Endothelial cell (in vitro differentiated cells): ENCODE results near the gene CHAF1A. TPM values are rescaled to one million over a fixed set of nuclear protein-coding genes. Genes with fewer than 3 reads are reported as not detected.

ENCODE experiments used
- DNase-seq: peaks from one replicate; pipeline ENCODE4 v3.0.0; 2021; ENCODE audit warnings: low spot score
- H3K27ac Mint-ChIP-seq: one replicate; pipeline ENCODE4 v1.8.0; 2021; ENCODE audit warnings: mixed read lengths, inconsistent platforms; ENCODE audit not compliant: unreplicated experiment
- H3K27me3 Mint-ChIP-seq: one replicate; pipeline ENCODE4 v1.8.0; 2021; ENCODE audit warnings: mild to moderate bottlenecking, moderate library complexity, mixed read lengths, inconsistent platforms; ENCODE audit not compliant: unreplicated experiment
- H3K36me3 Mint-ChIP-seq: one replicate; pipeline ENCODE4 v1.8.0; 2021; ENCODE audit warnings: mild to moderate bottlenecking, low read depth, mixed read lengths, inconsistent platforms; ENCODE audit not compliant: unreplicated experiment
- H3K4me1 Mint-ChIP-seq: one replicate; pipeline ENCODE4 v1.8.0; 2021; ENCODE audit warnings: mild to moderate bottlenecking, mixed read lengths, inconsistent platforms; ENCODE audit not compliant: unreplicated experiment
- H3K4me3 Mint-ChIP-seq: one replicate; pipeline ENCODE4 v1.8.0; 2021; ENCODE audit warnings: mild to moderate bottlenecking, mixed read lengths, inconsistent platforms; ENCODE audit not compliant: unreplicated experiment
- H3K9me3 Mint-ChIP-seq: one replicate; pipeline ENCODE4 v1.8.0; 2021; ENCODE audit warnings: mixed read lengths, inconsistent platforms; ENCODE audit not compliant: unreplicated experiment
- total RNA-seq: library from RNA; stranded (reverse); fragmentation: NEBNext Ultra II Directional; extraction: Animal tissue kit (Norgen Biotek cat#: 25700); gene quantifications from one replicate; pipeline ENCODE4 v1.2.1, GENCODE V29; 2021; ENCODE audit not compliant: unreplicated experiment
- TF ChIP-seq, protein P1 (sequence below): fragments of 200-600 bp; sonication (generic); IDR thresholded peaks from one replicate; pipeline ENCODE4 v1.5.0; 2021; ENCODE audit warnings: antibody characterized with exemption; ENCODE audit not compliant: unreplicated experiment

The CHAF1A gene
- total RNA-seq, 1 donor from 2014 or later: 29.8 TPM

DNA sequence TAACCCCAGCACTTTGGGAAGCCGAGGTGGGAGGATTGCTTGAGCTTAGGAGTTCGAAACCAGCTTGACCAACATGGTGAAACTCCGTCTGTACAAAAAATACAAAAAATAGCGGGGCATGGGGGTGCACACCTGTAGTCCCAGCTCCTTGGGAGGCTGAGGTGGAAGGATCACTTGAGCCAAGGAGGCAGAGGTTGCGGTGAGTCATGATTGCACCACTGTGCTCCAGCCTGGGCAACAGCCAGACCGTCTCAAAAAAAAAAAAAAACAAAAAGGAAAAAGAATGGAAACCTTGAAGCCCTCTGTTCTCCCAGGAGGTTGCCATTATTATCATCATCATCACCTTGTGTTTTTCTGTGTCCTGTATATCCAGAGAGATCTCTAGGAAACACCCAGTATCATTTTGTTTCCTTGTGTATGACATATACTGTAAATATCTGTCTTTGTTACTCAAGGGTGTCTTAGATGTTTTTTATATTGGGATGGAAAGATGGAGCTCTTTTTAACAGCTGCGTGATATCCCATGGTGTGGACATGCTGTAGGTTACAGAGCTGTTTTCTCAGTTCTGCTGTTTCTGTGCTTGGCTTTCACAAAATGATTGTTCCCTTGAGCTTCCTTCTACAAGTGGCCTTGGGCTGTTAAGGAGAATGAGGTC is 11.8 kb downstream of the CHAF1A start:
- no peak for DNase-seq
- Mint-ChIP-seq H3K4me1 (peaks cover 2% of the 10 kb centered on the region), H3K27ac (no peak overlapping the region), H3K36me3 (peaks cover 7% of the 10 kb centered on the region), H3K4me3 (no peak overlapping the region), H3K9me3 (no peaks in the 10 kb centered on the region), H3K27me3 (peaks cover 3% of the 10 kb centered on the region)
- TF ChIP-seq, protein P1, sequence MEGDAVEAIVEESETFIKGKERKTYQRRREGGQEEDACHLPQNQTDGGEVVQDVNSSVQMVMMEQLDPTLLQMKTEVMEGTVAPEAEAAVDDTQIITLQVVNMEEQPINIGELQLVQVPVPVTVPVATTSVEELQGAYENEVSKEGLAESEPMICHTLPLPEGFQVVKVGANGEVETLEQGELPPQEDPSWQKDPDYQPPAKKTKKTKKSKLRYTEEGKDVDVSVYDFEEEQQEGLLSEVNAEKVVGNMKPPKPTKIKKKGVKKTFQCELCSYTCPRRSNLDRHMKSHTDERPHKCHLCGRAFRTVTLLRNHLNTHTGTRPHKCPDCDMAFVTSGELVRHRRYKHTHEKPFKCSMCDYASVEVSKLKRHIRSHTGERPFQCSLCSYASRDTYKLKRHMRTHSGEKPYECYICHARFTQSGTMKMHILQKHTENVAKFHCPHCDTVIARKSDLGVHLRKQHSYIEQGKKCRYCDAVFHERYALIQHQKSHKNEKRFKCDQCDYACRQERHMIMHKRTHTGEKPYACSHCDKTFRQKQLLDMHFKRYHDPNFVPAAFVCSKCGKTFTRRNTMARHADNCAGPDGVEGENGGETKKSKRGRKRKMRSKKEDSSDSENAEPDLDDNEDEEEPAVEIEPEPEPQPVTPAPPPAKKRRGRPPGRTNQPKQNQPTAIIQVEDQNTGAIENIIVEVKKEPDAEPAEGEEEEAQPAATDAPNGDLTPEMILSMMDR: no peak

DNA sequence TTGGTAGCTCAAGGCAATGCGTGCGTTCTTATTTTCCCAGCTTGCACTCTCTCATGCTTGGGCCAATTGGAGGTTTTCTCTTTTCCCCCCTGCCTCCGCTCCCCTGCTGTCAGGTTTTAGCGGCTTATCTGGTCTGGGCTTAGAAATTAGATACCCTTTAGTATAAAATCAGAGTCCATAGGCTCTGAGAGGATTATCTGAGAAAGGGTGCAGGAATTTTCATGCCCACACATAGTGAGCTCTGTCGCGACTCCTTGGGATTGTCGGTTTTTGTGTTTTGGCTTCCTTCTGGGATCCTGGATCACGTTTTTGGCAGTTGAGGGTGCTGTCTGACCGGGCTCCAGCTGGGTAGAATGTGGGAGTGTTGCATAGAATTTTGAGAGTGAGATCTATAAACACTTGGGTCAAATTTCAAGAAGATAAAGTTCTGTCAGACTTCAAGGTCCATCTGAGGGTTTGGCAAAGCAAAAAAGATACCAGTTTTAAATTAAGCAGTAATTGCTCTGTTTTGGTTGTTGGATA is 12.4 kb downstream of the CHAF1A start:
- Mint-ChIP-seq H3K36me3 (peaks cover 7% of the 10 kb centered on the region), H3K27ac (no peak overlapping the region), H3K4me1 (peaks cover 4% of the 10 kb centered on the region), H3K9me3 (no peaks in the 10 kb centered on the region), H3K27me3 (peaks cover 3% of the 10 kb centered on the region), H3K4me3 (no peak overlapping the region)
- no peak for DNase-seq
- TF ChIP-seq, protein P1: no peak

DNA sequence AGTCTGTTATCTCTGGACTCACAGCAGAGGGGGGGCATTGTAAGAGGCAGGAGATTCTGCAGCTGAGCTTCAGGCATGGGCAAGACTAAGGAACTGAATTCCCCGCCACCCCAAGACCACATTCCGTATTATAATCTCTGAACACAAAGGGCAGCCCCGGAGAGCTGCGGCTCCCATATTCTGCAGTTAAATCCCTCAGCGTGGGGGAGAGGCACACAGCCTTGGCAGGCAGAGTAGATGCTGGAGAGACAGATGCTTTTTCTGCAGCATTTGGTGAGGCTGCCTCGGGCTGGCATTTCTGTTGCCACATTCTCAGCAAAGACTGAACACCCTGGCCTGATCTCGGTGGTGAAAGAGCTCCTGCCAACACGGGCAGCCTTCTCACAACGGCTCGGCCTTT is 12.9 kb downstream of the CHAF1A start:
- peaks cover 3% of the 10 kb centered on the region for H3K27me3 Mint-ChIP-seq
- no peak for DNase-seq
- peaks cover 6% of the 10 kb centered on the region for H3K4me1 Mint-ChIP-seq
- no peak overlapping the region for H3K4me3 Mint-ChIP-seq
- peaks cover 7% of the 10 kb centered on the region for H3K36me3 Mint-ChIP-seq
- TF ChIP-seq, protein P1: no peak
- H3K27ac Mint-ChIP-seq: no peak overlapping the region
- H3K9me3 Mint-ChIP-seq: no peaks in the 10 kb centered on the region

DNA sequence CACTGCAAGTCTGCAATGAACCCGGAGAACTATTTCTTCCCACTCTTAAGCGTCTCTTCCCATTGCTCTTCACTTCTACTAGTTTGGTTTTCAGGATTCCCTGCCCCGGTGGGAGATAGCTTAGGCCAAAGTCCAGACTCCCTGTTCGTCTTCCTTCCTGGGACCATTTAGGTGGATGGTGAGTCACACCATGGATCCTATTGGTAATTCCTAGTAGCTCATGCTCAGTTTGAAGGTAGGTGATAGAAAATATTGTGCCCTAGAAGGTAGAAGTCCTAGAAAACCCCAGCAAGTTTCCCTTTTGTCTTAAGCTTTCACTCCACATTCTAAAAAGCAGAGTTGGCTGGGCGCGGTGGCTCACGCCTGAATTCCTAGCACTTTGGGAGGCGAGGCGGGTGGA is 13.8 kb downstream of the CHAF1A start:
- H3K4me1 Mint-ChIP-seq: peaks cover 6% of the 10 kb centered on the region
- H3K9me3 Mint-ChIP-seq: no peaks in the 10 kb centered on the region
- TF ChIP-seq, protein P1: no peak
- H3K27me3 Mint-ChIP-seq: peaks cover 3% of the 10 kb centered on the region
- H3K27ac Mint-ChIP-seq: no peak overlapping the region
- H3K36me3 Mint-ChIP-seq: peaks cover 7% of the 10 kb centered on the region
- DNase-seq: no peak
- H3K4me3 Mint-ChIP-seq: no peak overlapping the region

DNA sequence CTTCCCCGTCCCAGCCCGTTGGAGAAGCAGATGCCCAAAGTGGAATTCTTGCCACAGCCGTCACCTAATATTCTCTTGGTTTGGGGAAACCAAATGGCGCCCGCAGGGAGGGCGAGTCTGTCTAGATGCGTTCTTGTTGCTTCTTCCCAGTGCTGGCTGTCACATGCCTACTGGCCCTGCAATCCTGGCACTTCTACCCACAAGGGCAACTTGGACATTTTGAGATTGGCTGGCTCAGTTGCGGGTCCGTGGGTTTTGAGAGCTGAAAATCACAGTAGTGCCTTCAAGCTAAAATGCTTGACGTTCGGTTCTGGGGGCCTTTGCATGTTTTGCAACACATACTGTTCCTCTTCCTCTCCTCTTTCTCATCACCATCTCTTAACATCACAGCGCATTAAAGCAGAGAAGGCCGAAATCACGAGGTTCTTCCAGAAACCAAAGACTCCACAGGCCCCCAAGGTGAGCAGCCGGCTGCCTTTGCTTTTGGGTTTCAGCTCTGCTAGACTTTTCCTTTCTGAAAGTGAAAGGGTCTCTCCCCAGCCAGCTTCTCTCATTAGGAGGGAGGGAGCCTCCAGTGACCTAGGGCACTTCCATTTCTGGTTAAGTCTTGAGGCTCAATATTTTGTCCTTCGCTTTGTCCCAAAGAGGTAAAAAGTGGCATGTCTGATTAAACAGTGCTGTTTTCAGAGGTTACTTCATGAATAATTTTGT is 21.1 kb downstream of the CHAF1A start:
- TF ChIP-seq, protein P1: no peak
- peaks cover 2% of the 10 kb centered on the region for H3K27me3 Mint-ChIP-seq
- peaks cover 7% of the 10 kb centered on the region for H3K36me3 Mint-ChIP-seq
- H3K4me1 Mint-ChIP-seq: peaks cover 3% of the 10 kb centered on the region
- DNase-seq: no peak
- H3K4me3 Mint-ChIP-seq: no peak overlapping the region
- no peaks in the 10 kb centered on the region for H3K9me3 Mint-ChIP-seq
- no peak overlapping the region for H3K27ac Mint-ChIP-seq
